ENCODE data around the gene PKN2. TPM values are rescaled to one million over a fixed set of nuclear protein-coding genes. Genes with fewer than 3 reads are reported as not detected.

Gene PKN2
- total and polyA plus RNA-seq, 2 donors (not counting 1 experiment from before 2014, with no cell fraction given) = 28.7 to 29.9 TPM

GRCh38 chr1:88722492-88722891 lies 38.4 kb downstream of the PKN2 start:
- no peak for DNase-seq (ENCODE audit: low read depth in 2 of 2)
- Histone ChIP-seq H3K36me3 (ENCODE audit: control insufficient read depth, insufficient read depth, low read length) (no peaks in the 10 kb centered on the region), H2AFZ (ENCODE audit: low read length) (no peak overlapping the region), H4K20me1 (ENCODE audit: control insufficient read depth, extremely low read depth, insufficient read depth, low read length) (no peaks in the 10 kb centered on the region), H3K79me2 (ENCODE audit: control insufficient read depth, insufficient read depth, low read length) (peaks cover 35% of the 10 kb centered on the region), H3K9me3 (ENCODE audit: control insufficient read depth, insufficient read depth, low read depth, low read length) (no peaks in the 10 kb centered on the region), H3K9ac (ENCODE audit: insufficient read depth, low read length) (no peak overlapping the region), H3K4me1 (ENCODE audit: control insufficient read depth, extremely low read depth, insufficient read depth, low read length) (no peaks in the 10 kb centered on the region), H3K27ac (ENCODE audit: insufficient read depth, low read length) (no peak overlapping the region), H3K4me2 (ENCODE audit: extremely low read depth, insufficient read depth, low read length) (no peak overlapping the region), H3K4me3 (replicated peaks in 1 of 4; ENCODE audit: control extremely low read depth in 1 of 4, insufficient read depth in 1 of 4, low read depth in 3 of 4, low read length in 4 of 4) (no peak overlapping the region), H3K27me3 (ENCODE audit: control insufficient read depth, insufficient read depth, low read length) (no peaks in the 10 kb centered on the region)
- no peak for TF ChIP-seq EZH2 (IDR thresholded peaks at IDR 0.05; ENCODE audit: low read length, missing control alignments)
- TF ChIP-seq, protein P1, sequence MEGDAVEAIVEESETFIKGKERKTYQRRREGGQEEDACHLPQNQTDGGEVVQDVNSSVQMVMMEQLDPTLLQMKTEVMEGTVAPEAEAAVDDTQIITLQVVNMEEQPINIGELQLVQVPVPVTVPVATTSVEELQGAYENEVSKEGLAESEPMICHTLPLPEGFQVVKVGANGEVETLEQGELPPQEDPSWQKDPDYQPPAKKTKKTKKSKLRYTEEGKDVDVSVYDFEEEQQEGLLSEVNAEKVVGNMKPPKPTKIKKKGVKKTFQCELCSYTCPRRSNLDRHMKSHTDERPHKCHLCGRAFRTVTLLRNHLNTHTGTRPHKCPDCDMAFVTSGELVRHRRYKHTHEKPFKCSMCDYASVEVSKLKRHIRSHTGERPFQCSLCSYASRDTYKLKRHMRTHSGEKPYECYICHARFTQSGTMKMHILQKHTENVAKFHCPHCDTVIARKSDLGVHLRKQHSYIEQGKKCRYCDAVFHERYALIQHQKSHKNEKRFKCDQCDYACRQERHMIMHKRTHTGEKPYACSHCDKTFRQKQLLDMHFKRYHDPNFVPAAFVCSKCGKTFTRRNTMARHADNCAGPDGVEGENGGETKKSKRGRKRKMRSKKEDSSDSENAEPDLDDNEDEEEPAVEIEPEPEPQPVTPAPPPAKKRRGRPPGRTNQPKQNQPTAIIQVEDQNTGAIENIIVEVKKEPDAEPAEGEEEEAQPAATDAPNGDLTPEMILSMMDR (conservative IDR thresholded peaks at IDR 0.05 in 1 of 2, IDR thresholded peaks at IDR 0.05 in 1 of 2; ENCODE audit: low read depth in 1 of 2, low read length in 2 of 2) = no peak

DNA sequence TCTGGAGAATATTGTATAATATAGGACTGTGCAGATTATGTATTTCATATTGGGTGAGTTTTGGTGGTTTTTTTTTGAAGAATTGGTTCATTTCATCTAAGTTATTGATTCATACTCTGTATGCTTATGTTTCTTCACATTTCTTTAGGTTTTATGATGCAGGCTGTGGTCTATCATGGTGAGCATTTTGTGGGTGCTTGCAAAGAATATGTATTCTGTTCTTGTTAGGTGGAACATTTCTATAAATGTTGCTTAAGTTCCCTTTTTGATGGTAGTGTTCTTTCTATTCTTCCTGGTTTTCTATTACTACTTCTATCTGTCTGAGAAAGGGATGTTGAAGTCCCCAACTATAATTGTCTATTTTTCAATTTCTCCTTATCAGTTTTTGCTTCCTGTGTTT lies 42.6 kb downstream of the PKN2 start:
- peaks cover 39% of the 10 kb centered on the region for H3K79me2 ChIP-seq (ENCODE audit: control insufficient read depth, insufficient read depth, low read length)
- no peak overlapping the region for H3K9ac ChIP-seq (ENCODE audit: insufficient read depth, low read length)
- no peaks in the 10 kb centered on the region for H4K20me1 ChIP-seq (ENCODE audit: control insufficient read depth, extremely low read depth, insufficient read depth, low read length)
- no peak overlapping the region for H3K4me3 ChIP-seq (replicated peaks in 1 of 4; ENCODE audit: control extremely low read depth in 1 of 4, insufficient read depth in 1 of 4, low read depth in 3 of 4, low read length in 4 of 4)
- peaks cover 8% of the 10 kb centered on the region for H3K4me1 ChIP-seq (ENCODE audit: control insufficient read depth, extremely low read depth, insufficient read depth, low read length)
- H3K27ac ChIP-seq (ENCODE audit: insufficient read depth, low read length) = no peak overlapping the region
- no peaks in the 10 kb centered on the region for H3K9me3 ChIP-seq (ENCODE audit: control insufficient read depth, insufficient read depth, low read depth, low read length)
- TF ChIP-seq, protein P1 (conservative IDR thresholded peaks at IDR 0.05 in 1 of 2, IDR thresholded peaks at IDR 0.05 in 1 of 2; ENCODE audit: low read depth in 1 of 2, low read length in 2 of 2) = no peak
- no peak overlapping the region for H3K4me2 ChIP-seq (ENCODE audit: extremely low read depth, insufficient read depth, low read length)
- H2AFZ ChIP-seq (ENCODE audit: low read length) = no peak overlapping the region
- no peaks in the 10 kb centered on the region for H3K36me3 ChIP-seq (ENCODE audit: control insufficient read depth, insufficient read depth, low read length)
- no peaks in the 10 kb centered on the region for H3K27me3 ChIP-seq (ENCODE audit: control insufficient read depth, insufficient read depth, low read length)
- DNase-seq (ENCODE audit: low read depth in 2 of 2) = no peak

- Histone ChIP-seq H3K9ac (ENCODE audit: insufficient read depth, low read length) (no peak overlapping the region), H3K9me3 (ENCODE audit: control insufficient read depth, insufficient read depth, low read depth, low read length) (no peaks in the 10 kb centered on the region), H4K20me1 (ENCODE audit: control insufficient read depth, extremely low read depth, insufficient read depth, low read length) (no peaks in the 10 kb centered on the region), H3K27ac (ENCODE audit: insufficient read depth, low read length) (no peak overlapping the region), H3K4me1 (ENCODE audit: control insufficient read depth, extremely low read depth, insufficient read depth, low read length) (peaks cover 12% of the 10 kb centered on the region), H3K4me2 (ENCODE audit: extremely low read depth, insufficient read depth, low read length) (no peak overlapping the region), H3K79me2 (ENCODE audit: control insufficient read depth, insufficient read depth, low read length) (peaks cover 39% of the 10 kb centered on the region), H3K27me3 (ENCODE audit: control insufficient read depth, insufficient read depth, low read length) (no peaks in the 10 kb centered on the region), H2AFZ (ENCODE audit: low read length) (no peak overlapping the region), H3K4me3 (replicated peaks in 1 of 4; ENCODE audit: control extremely low read depth in 1 of 4, insufficient read depth in 1 of 4, low read depth in 3 of 4, low read length in 4 of 4) (no peak overlapping the region), H3K36me3 (ENCODE audit: control insufficient read depth, insufficient read depth, low read length) (no peaks in the 10 kb centered on the region)
- DNase-seq (ENCODE audit: low read depth in 2 of 2) = no peak
- TF ChIP-seq EZH2 (IDR thresholded peaks at IDR 0.05; ENCODE audit: low read length, missing control alignments) = no peak
- TF ChIP-seq, protein P1 (conservative IDR thresholded peaks at IDR 0.05 in 1 of 2, IDR thresholded peaks at IDR 0.05 in 1 of 2; ENCODE audit: low read depth in 1 of 2, low read length in 2 of 2) = no peak
Measured at GRCh38 chr1:88727205-88727604, 43.1 kb downstream of the PKN2 start.

Measured in fibroblast of lung (primary cell).